Measurements from ENCODE around the gene BEND5.

Gene BEND5

DNA sequence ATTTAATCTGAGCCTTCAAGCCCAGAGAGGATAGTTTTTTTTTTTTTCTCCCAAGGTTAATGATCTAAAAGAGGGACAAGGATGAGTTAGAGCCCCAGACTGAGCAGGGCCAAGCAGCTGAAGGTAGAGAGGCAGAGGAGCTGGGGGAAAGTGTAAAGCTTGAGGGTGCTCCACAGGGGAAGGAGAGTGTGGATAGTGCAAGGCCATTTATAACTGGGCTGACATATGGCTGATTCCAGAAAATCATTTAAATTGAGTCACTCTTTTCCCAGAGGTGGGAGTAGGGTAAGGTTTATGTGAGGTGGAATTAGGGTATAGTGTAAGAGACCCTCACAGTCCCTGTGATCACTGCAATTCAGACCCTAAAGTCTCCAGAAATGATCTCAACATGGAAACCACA lies 55.8 kb downstream of the BEND5 start:
- DNase-seq (ENCODE audit: low spot score): no peak

DNA sequence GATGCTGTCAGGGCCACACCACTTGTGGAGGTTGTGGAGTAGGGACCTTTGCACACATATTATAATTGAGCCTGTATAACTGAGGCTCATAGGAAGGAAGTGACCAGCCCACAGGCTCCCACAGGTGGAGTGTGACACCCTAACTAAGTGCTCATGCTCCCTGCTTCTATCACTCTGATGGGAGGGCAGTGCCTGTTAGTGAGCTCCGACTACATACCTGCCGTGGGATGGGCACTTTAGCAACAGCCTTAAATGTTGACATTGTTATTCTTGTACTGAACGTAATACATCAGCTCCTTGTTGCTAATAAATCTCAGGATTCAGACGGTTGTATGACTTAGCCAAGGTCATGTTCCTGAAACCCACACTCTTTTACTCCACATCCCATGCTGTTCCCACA lies 58.0 kb downstream of the BEND5 start:
- DNase-seq (ENCODE audit: low spot score): no peak

DNA sequence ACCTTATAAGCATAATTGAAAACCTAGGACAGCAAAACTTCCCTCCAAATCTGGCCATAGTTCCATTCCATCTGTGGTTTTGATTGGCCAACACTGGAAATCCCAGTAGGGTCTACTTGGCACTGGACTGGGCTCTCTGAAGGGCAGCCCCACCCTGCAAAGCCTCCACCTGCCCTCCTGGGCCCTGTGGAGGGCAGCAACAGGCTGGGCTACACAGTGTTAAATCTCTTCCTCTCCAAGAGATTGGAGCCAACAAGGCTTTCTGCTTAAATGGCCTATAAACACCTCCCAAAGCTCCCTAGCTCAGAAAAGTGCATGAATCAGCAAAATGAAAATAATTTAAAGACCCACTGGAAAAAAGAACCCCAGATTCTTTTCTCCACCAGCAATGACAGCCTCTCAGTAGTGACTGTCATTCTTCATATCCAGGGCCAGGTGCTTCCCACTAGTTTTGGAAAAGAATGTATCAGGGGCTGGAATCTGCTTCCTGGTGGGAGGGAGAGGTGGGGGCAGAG lies 58.5 kb downstream of the BEND5 start:
- DNase-seq (ENCODE audit: low spot score): no peak

DNA sequence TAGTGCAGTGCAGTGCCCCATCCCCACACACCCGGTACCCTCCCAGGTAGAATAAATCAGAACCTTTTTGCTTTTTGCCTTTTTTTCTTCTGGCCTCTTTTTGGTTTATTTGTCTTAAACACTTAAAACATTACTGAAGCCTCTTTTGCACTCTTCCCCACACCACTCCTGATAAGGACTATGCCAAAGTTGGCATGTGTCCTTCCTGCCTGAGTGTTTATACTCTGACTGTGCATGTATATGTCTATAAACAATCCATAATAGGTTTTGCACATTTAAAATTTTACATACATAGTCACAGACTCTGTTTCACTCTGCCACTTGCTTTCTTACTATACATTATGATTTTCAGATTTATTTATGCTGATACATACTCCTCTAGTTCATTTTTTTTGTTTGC lies 59.6 kb downstream of the BEND5 start:
- no peak for DNase-seq (ENCODE audit: low spot score)

DNA sequence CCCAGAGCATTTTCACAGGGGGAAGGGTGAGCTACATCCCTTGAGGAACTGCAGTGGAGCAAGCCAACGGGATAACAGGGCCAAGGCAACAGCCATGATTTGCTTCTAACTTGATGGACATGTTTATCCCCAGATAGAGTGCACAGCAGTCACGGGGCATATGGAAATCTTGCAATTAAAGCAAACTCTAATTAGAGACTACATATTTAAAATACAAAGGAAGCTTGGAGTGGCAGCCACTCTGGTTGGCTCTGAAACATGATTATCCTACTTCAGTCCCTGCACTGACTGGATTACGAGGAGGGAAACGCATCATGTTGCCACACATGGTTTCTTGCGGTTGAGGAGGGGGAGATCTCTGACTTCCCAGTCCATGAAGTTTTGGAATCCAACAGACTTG lies 60.8 kb downstream of the BEND5 start:
- no peak for DNase-seq (ENCODE audit: low spot score)

DNA sequence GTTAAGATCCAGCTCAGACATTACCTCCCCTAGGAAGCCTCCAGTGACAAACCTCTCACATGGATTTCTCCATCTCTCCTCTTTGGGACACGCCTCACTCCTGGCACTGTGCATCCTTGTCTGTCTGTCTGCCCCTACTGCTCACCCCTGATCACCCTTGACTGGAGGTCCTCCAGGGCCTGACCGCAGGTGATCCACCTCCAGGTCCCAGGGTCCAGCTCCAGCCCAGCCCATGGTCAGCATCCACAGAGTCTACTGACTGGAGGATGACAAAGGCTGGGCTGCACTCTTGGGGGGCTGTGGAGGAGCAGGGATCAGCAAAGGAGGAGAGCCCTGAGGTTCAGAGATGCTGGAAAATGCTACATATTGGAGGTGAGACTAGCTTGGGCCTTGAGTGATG lies 65.8 kb downstream of the BEND5 start:
- DNase-seq (ENCODE audit: low spot score): no peak

DNA sequence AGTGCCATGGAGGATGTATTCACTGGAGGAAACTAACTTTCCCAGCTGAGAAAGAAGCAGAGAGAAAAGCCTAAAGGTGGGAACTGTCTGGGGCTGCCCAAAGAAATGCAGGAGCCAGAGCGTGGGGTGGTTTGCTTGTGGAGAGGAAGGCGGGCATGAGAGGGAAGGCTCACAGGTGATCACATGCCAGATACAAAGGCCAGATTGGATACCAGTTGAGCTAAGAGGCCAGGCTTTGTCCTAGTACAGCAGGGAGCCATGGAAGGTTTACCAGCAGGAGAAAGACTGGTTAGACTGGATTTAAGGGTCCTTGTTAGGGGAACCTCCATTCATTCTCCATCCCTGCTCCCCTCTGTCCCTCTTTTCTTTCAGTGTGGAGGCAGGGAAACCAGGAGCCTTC lies 66.4 kb downstream of the BEND5 start:
- no peak for DNase-seq (ENCODE audit: low spot score)

DNA sequence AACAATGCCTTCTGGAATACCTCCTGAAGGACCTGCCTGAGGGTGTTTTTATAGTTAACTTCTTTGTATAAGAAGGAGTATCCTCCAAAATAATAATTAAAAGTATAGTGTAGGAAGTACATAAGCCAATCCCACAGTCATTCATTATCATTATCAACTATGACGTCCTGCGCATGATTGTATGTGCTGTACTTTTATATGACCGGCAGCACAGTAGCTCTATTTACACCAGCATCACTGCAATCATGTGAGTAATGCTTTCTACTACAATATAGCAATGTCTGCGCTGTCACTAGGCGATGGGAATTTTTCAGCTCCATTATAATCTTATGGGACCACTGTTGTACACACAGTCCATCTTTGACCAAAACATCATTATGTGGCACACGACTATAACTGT lies 72.0 kb downstream of the BEND5 start:
- no peak for DNase-seq (ENCODE audit: low spot score)

DNA sequence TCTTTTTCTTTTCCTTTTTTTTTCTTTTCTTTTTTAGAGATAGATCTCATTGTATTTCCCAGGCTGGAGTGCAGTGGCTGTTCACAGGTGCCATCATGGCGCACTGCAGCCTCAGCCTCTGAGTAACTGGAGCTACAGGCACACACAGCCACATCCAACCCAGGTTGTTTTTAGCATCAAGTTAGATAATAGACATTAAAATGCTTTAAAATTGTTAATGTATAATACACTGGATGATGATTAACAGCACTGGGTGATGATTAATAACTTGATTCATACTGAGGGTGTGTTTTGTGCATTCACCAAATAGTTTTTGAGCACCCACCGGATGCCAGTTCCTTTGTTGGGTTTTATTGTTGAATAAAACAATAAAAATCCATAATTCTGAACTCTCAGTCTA lies 75.2 kb downstream of the BEND5 start:
- DNase-seq (ENCODE audit: low spot score): no peak

DNA sequence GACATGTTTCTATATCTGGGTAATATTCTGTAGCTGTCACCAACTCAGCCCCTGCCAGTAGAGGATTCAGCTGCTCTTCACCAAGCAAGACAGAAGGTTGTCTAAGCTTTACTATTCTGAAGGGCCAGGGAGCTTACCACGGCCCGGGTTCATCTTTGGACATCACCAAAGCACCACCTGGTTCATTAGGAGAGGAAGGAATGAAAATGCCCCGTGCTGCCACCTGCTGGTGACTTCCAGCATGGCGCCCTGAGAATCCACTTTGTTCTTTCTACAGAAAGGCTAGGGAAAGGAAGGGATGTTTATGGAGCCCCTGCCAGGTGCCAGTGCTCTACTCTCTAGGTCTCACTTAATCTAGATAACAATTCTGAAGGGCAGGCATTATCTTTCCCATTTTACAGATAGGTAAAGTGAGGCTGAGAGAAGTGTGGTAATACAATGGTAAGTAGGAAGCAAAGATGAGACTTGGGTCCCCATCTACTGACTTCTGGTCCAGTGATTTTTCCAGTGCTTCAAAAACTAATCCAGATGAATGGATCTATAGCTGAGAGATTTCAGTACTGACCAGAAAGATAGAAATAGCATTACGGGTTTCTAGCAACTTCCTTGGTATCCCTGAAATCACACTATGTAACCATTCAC lies 79.5 kb downstream of the BEND5 start:
- peak; percentile 52 for DNase-seq (ENCODE audit: low spot score)

DNA sequence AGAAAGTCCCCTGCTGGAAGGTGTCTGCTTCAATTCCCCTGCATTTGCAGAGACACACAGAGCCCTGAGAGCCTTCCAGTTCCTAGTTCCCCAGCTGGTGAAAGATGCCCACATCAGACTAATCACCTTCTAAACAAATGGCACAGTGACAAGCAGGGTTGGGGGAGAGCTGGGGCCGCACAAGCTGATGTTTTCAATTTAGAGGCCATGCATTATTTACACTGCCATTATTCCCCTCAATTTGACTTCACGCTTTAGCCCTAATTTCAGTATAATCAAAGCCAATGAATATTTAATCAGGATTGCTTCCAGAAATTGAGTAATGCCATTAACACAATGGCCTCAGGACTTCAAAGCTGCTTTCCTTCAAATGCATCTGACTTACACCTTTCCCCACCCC lies 81.5 kb downstream of the BEND5 start:
- DNase-seq (ENCODE audit: low spot score): no peak

DNA sequence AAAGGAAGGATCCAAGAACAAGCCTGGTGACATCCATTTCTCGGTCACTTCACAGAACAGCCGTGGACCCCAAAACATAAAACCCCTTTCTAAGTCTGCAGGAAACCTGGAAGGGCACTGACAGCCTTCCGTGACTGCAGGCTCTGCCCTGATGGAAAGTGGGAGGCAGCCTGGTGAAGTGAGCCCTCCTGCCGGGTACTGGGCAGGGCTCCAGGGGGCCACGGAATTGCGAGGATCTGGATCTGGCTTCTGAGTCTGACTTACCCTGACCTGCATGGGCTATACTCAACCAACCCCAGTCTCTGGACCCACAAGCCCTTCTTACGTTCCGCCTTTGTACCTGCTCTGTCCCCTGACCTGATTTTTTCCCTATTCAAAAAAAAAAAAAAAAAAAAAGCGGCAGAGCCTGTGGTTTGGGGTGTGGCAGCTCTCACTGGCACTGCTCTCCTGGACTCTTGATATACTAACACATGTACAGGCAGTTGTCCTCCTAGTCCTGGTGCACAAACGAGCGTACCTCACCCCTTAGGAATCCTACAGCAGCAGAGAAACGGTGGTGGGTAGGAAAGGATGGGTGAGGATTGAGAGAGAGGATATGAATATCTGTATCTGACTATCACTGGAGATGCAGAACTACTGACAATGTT lies 82.9 kb downstream of the BEND5 start:
- DNase-seq (ENCODE audit: low spot score): no peak

DNA sequence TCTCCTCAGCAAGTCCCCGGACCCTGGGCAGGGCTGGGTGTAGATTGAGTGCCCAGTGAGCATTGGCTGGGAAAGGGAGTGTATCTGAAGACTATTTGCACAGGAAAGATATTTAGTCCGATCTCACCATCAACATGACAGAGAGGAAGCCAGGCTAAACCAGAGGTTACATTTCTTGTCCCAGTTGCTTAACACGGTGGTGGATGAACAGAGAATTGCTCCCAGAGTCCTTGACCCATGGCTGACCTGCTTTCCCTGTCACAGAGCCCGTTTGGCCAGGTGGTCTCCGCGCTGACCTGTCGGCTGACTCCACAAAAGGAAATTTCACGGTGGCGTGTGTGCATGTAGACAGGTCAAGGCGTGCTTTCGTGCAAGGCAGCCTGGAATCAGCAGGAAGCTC lies 83.5 kb downstream of the BEND5 start:
- no peak for DNase-seq (ENCODE audit: low spot score)

DNA sequence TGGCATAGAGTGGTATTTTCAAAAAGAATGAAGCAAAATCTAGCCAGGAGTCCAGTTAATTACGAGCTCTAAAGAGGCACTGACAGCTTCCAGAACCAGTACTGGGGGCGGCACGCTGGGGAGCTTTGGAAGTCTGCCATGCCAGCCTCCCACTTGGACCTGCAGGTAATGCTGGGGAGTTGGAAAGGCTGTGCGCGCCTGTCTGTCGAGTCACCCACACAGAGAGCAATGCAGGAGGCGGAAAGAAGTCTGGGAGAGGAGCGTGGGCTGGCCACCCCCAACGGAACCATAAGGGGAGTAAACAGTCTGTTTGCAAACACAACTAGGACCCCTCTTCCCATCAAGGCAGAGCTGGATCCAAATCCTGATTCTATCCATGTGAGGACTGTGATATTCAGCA lies 84.5 kb downstream of the BEND5 start:
- no peak for DNase-seq (ENCODE audit: low spot score)

DNA sequence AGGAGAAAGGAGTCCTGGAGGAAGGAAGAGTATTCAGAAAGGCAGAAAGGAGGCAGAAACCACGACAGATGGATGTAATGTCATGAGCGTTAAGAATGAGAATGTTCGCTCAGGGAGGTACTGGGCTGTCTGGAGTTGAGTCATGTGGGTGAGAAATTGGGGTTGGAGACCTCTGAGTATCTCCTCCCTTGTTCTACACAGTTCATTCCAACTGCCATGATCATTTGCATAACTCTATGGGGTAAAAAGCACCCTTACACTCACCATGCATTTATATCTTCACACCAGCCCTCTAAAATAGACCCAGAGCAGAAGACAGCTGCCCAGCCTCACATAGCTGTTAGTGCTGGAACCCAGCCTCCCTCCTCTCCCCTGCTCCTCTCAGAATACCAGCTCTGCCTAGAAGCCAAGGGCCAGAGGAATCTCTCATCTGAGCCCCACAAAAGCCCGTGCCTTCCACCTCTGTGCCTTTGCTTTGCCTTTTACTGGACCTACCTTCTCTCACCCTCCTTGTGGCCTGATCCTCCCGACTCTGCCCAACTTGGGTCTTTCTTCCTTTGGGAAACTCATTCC lies 85.2 kb downstream of the BEND5 start:
- no peak for DNase-seq (ENCODE audit: low spot score)

DNA sequence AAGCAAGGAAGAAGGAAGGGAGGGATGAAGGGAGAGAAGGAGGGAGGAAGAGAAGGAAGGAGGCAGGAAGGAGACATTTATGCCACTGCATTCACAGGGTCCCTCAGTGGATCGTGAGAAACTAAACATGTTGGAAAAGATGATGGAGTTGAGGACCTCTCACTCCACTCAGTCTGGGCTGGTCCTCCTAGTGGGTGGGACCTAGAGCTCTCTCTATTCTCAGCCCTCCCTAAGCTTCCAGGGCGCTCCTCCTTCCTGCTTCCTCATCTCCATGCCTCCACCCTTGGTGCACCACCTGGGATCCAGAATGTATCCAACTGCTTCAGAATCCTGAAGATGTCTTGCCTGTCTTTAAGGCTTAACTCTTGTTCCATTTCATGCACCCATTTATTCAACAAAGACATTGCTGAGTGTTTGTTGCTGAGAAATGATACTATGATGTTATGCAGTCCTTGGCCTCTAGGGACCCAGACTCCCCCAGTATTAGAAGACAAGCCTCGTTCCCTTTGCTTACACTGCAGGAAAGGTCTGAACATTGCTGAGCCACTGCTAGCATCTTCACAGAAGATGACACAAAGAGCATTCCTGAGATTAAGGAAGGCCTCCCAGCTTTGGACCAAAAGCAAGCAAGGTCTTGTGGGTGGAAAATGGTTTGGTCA lies 88.5 kb downstream of the BEND5 start:
- DNase-seq (ENCODE audit: low spot score): peak; percentile 23

DNA sequence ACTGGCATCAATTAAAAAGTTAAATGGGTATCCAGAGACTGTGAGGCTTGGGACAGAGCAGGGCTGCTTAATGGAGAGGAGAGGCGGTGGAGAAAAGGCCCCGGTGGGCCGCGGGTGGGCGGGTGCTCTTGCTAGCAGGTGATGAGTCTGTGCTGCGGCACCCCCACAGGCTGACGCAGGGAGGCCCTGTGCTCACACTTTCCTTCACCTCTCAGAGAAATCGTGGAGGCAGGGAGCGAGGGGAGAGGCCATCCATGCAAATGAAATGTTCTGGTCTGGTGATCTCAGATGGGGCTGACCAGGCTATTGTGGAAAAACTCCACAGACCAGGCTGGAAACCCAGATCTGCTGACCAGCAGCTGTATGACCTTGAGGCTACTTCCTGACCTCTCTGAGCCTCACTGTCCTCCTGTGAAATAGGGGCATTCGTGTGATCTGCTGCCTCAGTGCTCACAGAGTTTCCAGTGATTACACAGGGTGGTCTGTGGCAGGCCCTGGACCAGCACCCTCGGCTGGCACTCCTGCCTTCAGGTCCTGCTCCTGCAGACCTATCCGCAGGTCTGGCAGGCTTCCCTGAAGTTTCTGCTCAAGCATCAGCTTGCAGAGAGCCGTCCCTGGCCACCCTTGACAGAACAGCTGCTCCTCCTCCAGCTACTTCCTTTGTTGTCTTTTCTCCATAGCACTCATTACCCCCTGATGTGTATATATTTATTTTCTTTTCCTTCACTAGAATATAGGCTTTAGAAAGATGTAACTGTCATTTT lies 89.2 kb downstream of the BEND5 start:
- DNase-seq (ENCODE audit: low spot score): no peak

DNA sequence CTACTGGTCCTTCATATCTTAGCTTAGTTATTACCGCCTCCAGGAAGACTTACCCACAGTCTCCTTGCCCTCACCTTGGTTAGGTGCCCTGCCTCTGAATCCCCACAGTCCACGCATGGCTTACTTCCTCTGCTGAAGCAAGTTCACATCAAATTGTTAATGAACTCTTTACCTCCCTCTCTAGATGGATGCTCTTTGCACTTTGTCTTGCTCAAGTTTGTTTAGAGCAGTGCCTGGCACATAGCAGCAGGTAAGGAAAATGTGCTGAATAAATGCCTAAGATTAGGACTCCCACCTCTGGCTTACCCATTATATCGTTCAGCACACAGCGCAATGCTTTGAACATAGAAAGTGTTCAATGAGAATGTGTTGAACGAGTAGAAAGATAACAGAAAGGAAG lies 90.5 kb downstream of the BEND5 start:
- DNase-seq (ENCODE audit: low spot score): no peak

DNA sequence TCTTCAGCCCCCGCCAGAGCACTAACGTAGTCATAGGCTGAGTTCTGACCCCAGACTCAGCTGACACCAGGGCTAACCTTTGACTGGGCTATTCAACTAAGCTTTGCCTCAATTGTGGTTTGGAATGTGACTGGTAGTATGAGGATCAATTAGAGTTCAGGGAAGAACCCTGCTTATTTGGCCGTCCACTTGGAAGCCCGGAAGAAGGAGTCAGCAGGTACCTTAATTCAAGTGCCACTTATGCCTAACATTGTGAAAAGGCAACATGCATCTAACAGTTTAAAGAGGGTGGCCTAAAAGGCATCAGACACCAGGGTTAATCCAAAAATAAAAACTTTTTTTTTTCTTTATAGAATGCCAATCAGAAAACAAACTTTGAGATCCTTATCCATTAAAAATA lies 92.3 kb downstream of the BEND5 start:
- no peak for DNase-seq (ENCODE audit: low spot score)

DNA sequence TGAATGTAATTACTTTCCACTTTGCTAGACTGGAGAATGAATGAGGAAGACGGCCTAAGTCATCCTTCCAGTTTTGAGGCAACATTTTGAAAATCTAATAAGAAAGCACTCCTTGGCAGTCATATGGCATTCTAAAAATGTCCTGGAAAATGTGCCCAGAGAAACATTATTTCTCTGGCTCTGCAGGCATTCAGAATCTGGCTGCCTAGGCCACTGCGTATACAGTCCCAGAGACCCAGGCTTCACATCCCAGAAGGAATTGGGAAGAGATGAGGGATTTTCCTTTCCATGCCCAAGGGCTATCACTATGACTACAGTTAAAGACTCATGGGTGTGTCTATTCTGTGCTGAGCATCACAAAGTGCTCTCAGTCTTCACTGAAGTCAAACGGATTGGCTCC lies 92.9 kb downstream of the BEND5 start:
- no peak for DNase-seq (ENCODE audit: low spot score)

DNA sequence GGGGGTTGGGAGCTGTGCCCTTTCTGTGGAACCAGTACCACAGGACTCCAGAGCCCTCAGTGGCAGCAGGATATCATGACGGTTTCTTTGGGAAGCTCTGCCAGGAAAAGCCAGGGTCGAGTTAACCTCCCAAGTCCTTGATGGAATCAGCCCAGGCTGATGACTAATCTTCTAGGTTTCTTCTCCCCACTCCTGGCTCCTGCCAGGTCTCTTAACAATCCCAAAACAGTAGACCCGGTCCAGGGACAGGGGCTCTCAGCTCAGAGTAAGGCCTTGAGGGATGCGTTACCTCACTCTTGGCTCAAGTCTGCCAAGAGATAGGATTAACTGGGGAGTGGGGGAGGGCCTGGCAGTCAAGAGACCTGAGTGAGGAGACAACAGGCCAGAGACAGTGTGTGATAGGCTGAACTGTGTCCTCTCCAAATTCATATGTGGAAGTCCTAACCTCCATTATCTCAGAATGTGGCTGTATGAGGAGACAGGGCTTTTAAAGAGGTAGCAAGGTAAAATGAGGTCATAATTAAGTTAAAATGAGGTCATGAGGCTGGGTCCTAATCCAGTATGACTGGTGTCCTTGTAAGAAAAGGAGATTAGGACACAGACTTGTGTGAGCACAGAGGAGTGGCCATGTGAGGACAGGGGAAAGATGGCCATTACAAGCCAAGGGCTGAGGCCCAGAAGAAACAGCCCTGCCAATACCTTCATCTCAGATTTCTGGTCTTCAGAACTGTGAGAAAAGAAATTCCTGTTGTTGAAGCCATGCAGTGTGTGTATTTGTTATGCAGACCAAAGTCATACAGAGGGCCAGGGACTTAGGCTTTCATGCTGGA lies 95.0 kb downstream of the BEND5 start:
- no peak for DNase-seq (ENCODE audit: low spot score)
